Embryonic facial prominence (tissue), 1 donor: ENCODE measurements around the gene CELF4.

ENCODE experiments used
- DNase-seq: peaks from one replicate; pipeline ENCODE4 v3.0.0-alpha.2; 2016; ENCODE audit errors: extremely low spot score

CELF4 gene

GRCh38 chr18:37546651-37547050 is 18.9 kb downstream of the CELF4 start:
- DNase-seq, result no peak

GRCh38 chr18:37546272-37546537 is 19.4 kb downstream of the CELF4 start:
- no peak for DNase-seq

GRCh38 chr18:37545461-37546271 is 19.9 kb downstream of the CELF4 start:
- no peak for DNase-seq

GRCh38 chr18:37544713-37545112 is 20.9 kb downstream of the CELF4 start:
- no peak for DNase-seq

- DNase-seq, result no peak
Observed at GRCh38 chr18:37544217-37544616, 21.4 kb downstream of the CELF4 start.

GRCh38 chr18:37543321-37543720 is 22.3 kb downstream of the CELF4 start:
- DNase-seq, result no peak

- DNase-seq, result no peak
Observed at GRCh38 chr18:37541517-37541916, 24.1 kb downstream of the CELF4 start.

GRCh38 chr18:37540424-37541138 is 25.0 kb downstream of the CELF4 start:
- DNase-seq, result no peak

- DNase-seq, result no peak
Observed at GRCh38 chr18:37539236-37539635, 26.4 kb downstream of the CELF4 start.

- DNase-seq, result no peak
Observed at GRCh38 chr18:37538526-37539205, 26.9 kb downstream of the CELF4 start.

- DNase-seq, result peak; percentile 45
Observed at GRCh38 chr18:37537868-37538525, 27.6 kb downstream of the CELF4 start.

GRCh38 chr18:37536656-37537055 is 28.9 kb downstream of the CELF4 start:
- no peak for DNase-seq

- no peak for DNase-seq
Observed at GRCh38 chr18:37535968-37536367, 29.6 kb downstream of the CELF4 start.

- DNase-seq, result no peak
Observed at GRCh38 chr18:37534627-37535026, 31.0 kb downstream of the CELF4 start.

- no peak for DNase-seq
Observed at GRCh38 chr18:37533647-37534584, 31.7 kb downstream of the CELF4 start.

- no peak for DNase-seq
Observed at GRCh38 chr18:37532917-37533316, 32.7 kb downstream of the CELF4 start.

- no peak for DNase-seq
Observed at GRCh38 chr18:37529863-37530262, 35.7 kb downstream of the CELF4 start.

- DNase-seq, result no peak
Observed at GRCh38 chr18:37529296-37529695, 36.3 kb downstream of the CELF4 start.

GRCh38 chr18:37527395-37527794 is 38.2 kb downstream of the CELF4 start:
- no peak for DNase-seq

GRCh38 chr18:37525262-37525585 is 40.4 kb downstream of the CELF4 start:
- no peak for DNase-seq

GRCh38 chr18:37524498-37525261 is 40.9 kb downstream of the CELF4 start:
- no peak for DNase-seq
